Stimulated activated naive B cell treated with anti-CD40 and anti-IgM and Interleukin-4, amounts not matched to agents 10 μg/mL and 1 μg/mL and 100 μg/mL, for 72 hours (primary cell): ENCODE measurements around the gene AMOTL2.

Experiments
- ATAC-seq, 2 donors: fragments of 150-1000 bp; cut with Tn5 transposase; replicated peaks; 2 replicates each; pipeline ENCODE4 v1.10.0; 2021; ENCODE audit warnings: moderate library complexity in 1 of 2
- DNase-seq: peaks from one replicate; pipeline ENCODE4 v3.0.0; 2021
- H3K27ac Mint-ChIP-seq: one replicate; pipeline ENCODE4 v1.8.0; 2022; ENCODE audit warnings: mild to moderate bottlenecking, mixed read lengths
- H3K27me3 Mint-ChIP-seq, 2 donors: one replicate each; pipeline ENCODE4 v1.8.0; 2022; ENCODE audit warnings: mixed read lengths in 2 of 2
- H3K36me3 Mint-ChIP-seq, 2 donors: one replicate each; pipeline ENCODE4 v1.8.0; 2022; ENCODE audit warnings: mixed read lengths in 2 of 2, mild to moderate bottlenecking in 1 of 2
- H3K4me1 Mint-ChIP-seq, 2 donors: one replicate each; pipeline ENCODE4 v1.8.0; 2022; ENCODE audit warnings: mixed read lengths in 2 of 2, mild to moderate bottlenecking in 1 of 2
- H3K4me3 Mint-ChIP-seq, 2 donors: one replicate each; pipeline ENCODE4 v1.8.0; 2022; ENCODE audit warnings: mild to moderate bottlenecking in 2 of 2, mixed read lengths in 2 of 2, moderate library complexity in 1 of 2
- H3K9me3 Mint-ChIP-seq, 2 donors: one replicate each; pipeline ENCODE4 v1.8.0; 2022; ENCODE audit warnings: mixed read lengths in 2 of 2, mild to moderate bottlenecking in 1 of 2

The AMOTL2 gene

DNA sequence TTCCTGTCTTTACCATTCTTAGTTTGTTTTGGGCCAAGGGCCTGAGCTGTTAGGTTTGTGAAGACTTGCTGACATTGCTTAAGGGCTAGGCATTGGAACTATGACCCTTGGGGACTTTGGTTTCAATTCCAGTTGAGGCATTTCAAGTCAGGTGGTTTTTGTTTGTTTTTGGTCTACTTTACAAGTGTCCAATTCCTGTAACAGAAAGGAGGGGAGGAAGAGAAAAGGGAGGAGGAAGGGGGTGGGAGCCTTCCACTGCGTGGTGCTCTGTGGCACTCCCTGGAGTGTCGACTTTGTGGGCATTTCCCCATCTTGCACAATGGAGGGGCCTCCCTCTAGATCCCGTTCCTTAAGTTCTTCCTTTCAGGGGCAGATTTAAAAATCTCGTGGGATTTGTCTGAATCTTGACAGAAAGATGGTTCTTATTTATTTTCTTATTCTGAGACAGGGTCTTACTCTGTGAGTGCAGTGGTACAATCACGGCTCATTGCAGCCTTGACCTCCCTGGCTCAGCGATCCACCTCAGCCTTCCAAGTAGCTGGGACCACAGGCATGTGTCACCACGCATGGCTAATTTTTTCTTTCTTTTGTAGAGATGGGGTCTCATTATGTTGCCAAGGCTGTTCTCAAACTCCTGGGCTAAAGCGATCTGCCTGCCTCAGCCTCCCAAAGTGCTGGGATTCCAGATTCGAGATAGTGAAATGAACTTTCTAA lies 64.1 kb downstream of the AMOTL2 start:
- Mint-ChIP-seq H3K36me3 (no peaks in the 10 kb centered on the region), H3K4me3 (no peak overlapping the region), H3K4me1 (peaks cover 6 to 21% of the 10 kb centered on the region in 2 donors), H3K9me3 (no peaks in the 10 kb centered on the region), H3K27me3 (peaks cover 50 to 78% of the 10 kb centered on the region in 2 donors), H3K27ac (no peak overlapping the region)
- DNase-seq (no peak), ATAC-seq (no peak)

DNA sequence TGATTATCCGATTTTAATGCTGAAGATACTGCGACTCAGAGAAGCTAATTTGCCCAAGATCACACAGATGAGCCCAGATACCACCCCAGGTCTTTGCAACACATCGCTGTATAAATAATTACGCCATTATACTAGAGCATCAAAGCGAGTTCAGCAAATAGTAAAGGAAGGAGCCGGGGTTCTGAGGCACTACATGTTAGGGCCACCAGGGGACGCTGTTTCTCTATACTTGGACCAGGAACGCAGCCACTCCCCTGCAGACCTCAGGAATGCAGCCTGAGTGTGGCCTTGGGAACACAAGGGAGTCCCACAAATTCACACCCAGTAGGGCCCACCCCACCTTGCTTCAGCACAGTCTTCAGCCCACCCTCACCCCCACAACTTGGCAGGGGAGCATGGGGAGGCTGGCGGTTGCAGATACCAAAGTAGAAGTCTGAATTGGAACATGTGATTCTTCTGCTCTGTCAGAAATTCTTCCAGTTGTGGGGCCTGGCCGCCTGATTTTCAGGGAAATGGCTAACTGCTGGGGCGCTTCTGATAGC lies 65.8 kb downstream of the AMOTL2 start:
- ATAC-seq (peak; percentile 65 to 77), DNase-seq (peak; percentile 38)
- Mint-ChIP-seq H3K27ac (no peak overlapping the region), H3K4me3 (peak overlapping the region in 1 of 2 donors; percentile 59), H3K4me1 (peaks cover 6 to 14% of the 10 kb centered on the region in 2 donors), H3K9me3 (no peaks in the 10 kb centered on the region), H3K36me3 (no peaks in the 10 kb centered on the region), H3K27me3 (peaks cover 43 to 65% of the 10 kb centered on the region in 2 donors)

DNA sequence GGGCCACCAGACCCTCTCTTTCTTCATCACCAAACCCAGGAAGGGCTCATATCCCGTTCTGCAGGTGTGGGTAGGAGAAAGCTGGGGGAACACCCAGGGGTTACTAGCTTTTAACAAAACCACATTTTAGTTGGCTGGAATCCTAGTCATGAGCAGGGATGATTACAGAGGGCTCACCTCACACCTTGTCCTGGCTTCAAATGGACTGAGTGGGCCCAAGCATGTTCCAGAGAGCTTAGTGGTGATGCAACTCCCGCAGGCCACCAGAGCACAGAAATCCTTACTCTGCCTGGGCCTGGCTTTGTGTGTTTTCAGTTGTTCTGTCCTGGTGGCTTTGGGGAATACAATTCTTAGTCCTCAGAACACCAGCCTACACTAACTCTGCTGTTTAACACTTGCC lies 66.8 kb downstream of the AMOTL2 start:
- Mint-ChIP-seq H3K27me3 (peaks cover 43 to 56% of the 10 kb centered on the region in 2 donors), H3K27ac (no peak overlapping the region), H3K36me3 (no peaks in the 10 kb centered on the region), H3K4me3 (no peak overlapping the region), H3K9me3 (no peaks in the 10 kb centered on the region), H3K4me1 (peaks cover 3 to 6% of the 10 kb centered on the region in 2 donors)
- DNase-seq (no peak), ATAC-seq (no peak)

- Mint-ChIP-seq H3K4me1 (peaks cover 3 to 6% of the 10 kb centered on the region in 2 donors), H3K27me3 (peaks cover 37 to 45% of the 10 kb centered on the region in 2 donors), H3K36me3 (no peaks in the 10 kb centered on the region), H3K9me3 (no peaks in the 10 kb centered on the region), H3K27ac (no peak overlapping the region), H3K4me3 (no peak overlapping the region)
- DNase-seq (no peak), ATAC-seq (no peak)
These were observed 67.9 kb downstream of the AMOTL2 start for GRCh38 chr3:134306320-134306719.
